CD4-positive, alpha-beta T cell (primary cell): ENCODE results near the gene RASIP1. TPM values are rescaled to one million over a fixed set of nuclear protein-coding genes. Genes with fewer than 3 reads are reported as not detected.
"Not testable (repeated sequence)": the region's sequence is repeated elsewhere in the genome, so short reads cannot be mapped to it uniquely, and the experiment has no call there.

Experiments
- ATAC-seq: fragments of 200-7000 bp; cut with Tn5 transposase; one replicate; pipeline ENCODE4 v1.10.0; 2022; ENCODE audit warnings: mild to moderate bottlenecking; ENCODE audit not compliant: poor library complexity
- CTCF ChIA-PET: fragments of 350-600 bp; sonication (Branson Sonifier 250); formaldehyde crosslinking; loops from one replicate; lab custom pipeline; 2021; ENCODE audit warnings: antibody characterized with exemption, inconsistent platforms; lab: Charles Lee
- POLR2A ChIA-PET: fragments of 350-600 bp; sonication (Branson Sonifier 250); formaldehyde crosslinking; loops from one replicate; lab custom pipeline; 2021; ENCODE audit warnings: antibody characterized with exemption, inconsistent platforms; lab: Charles Lee
- DNase-seq, 14 experiments: peaks; one replicate each; pipeline ENCODE4 v3.0.0-alpha.2; 2013 to 2020; ENCODE audit warnings: mixed read lengths in 2 of 14
- H3K27ac ChIP-seq, 2 donors: one replicate each; pipeline versions ENCODE4 v1.5.1 to v1.7.0; 2013; ENCODE audit warnings: low read length in 2 of 2, low read depth in 1 of 2, mild to moderate bottlenecking in 1 of 2
- H3K27me3 ChIP-seq, 2 experiments: 1 replicate in 1 of 2; 2 replicates in 1 of 2; pipeline versions ENCODE4 v1.6.1 to v1.7.0; 2013; ENCODE audit warnings: low read length in 2 of 2, control low read depth in 1 of 2, mild to moderate bottlenecking in 1 of 2, moderate library complexity in 1 of 2; ENCODE audit not compliant: insufficient read depth in 2 of 2, control insufficient read depth in 1 of 2
- H3K36me3 ChIP-seq: one replicate; pipeline ENCODE4 v1.6.1; 2013; ENCODE audit warnings: low read length, control low read depth; ENCODE audit not compliant: insufficient read depth
- H3K4me1 ChIP-seq: one replicate; pipeline ENCODE4 v1.6.1; 2013; ENCODE audit warnings: low read length, control low read depth; ENCODE audit not compliant: insufficient read depth
- H3K4me3 ChIP-seq: one replicate; pipeline ENCODE4 v1.5.1; 2013; ENCODE audit warnings: mild to moderate bottlenecking, low read length, moderate library complexity
- H3K9me3 ChIP-seq, 2 experiments: 1 replicate in 1 of 2; 2 replicates in 1 of 2; pipeline versions ENCODE4 v1.6.1 to v1.7.0; 2013; ENCODE audit warnings: low read length in 2 of 2, mild to moderate bottlenecking in 2 of 2, control low read depth in 1 of 2, moderate library complexity in 1 of 2; ENCODE audit not compliant: control insufficient read depth in 1 of 2, insufficient read depth in 1 of 2
- H3K27ac Mint-ChIP-seq: one replicate; pipeline ENCODE4 v1.8.0; 2020; ENCODE audit warnings: mixed read lengths
- H3K27me3 Mint-ChIP-seq: one replicate; pipeline ENCODE4 v1.8.0; 2021; ENCODE audit warnings: mixed read lengths
- H3K36me3 Mint-ChIP-seq: one replicate; pipeline ENCODE4 v1.8.0; 2021; ENCODE audit warnings: low read depth, mixed read lengths
- H3K4me1 Mint-ChIP-seq: one replicate; pipeline ENCODE4 v1.8.0; 2021; ENCODE audit warnings: low read depth, mixed read lengths
- H3K4me3 Mint-ChIP-seq: one replicate; pipeline ENCODE4 v1.8.0; 2020; ENCODE audit warnings: mild to moderate bottlenecking, mixed read lengths
- H3K9me3 Mint-ChIP-seq: one replicate; pipeline ENCODE4 v1.8.0; 2020; ENCODE audit warnings: mixed read lengths
- CTCF ChIP-seq: fragments of 200-600 bp; IDR thresholded peaks from one replicate; pipeline ENCODE4 v1.8.0; 2022; ENCODE audit warnings: antibody characterized with exemption, mild to moderate bottlenecking
- intact Hi-C, 2 experiments: fragments of 100-400 bp; cut with DNase I in 1 of 2; cut with micrococcal nuclease in 1 of 2; formaldehyde crosslinking; loops; one replicate each; pipeline versions ENCODE4 v1.15.1 to v1.9.0; 2023 to 2025; cut with DNase I, micrococcal nuclease
- total RNA-seq, 174 experiments: library from RNA in 2 of 174; stranded (reverse) in 2 of 174; gene quantifications; one replicate each; pipeline ENCODE4 v1.2.3 and lab custom pipeline; 2021 to 2026

The RASIP1 gene
- total RNA-seq, 2 experiments from 2014 or later: 0.55 to 0.56 TPM

- H3K27me3 ChIP-seq: peaks cover 12 to 18% of the 10 kb centered on the region in 2 experiments
- H3K4me1 Mint-ChIP-seq: peaks cover 9% of the 10 kb centered on the region
- peak; percentile 69 for ATAC-seq
- no peaks in the 10 kb centered on the region for H3K9me3 ChIP-seq
- peaks cover 16% of the 10 kb centered on the region for H3K27me3 Mint-ChIP-seq
- peak overlapping the region; percentile 3 for H3K4me3 Mint-ChIP-seq
- CTCF ChIA-PET: no interaction called here
- POLR2A ChIA-PET: interaction anchor here (1.2 to 1.3 kb wide), 2 partner anchors 18 to 42 kb away, joined by 3 to 6 read pairs; no protein-coding TSS in a partner anchor
- TF ChIP-seq CTCF: no peak
- peaks cover 10% of the 10 kb centered on the region for H3K4me1 ChIP-seq
- peak overlapping the region; percentile 15 for H3K4me3 ChIP-seq
- no peaks in the 10 kb centered on the region for H3K36me3 ChIP-seq
- intact Hi-C loops: no loop called here
- DNase-seq: peak in 4 of 14 experiments; percentile 8 to 37 (median 26)
- no peak overlapping the region for H3K27ac Mint-ChIP-seq
- no peaks in the 10 kb centered on the region for H3K9me3 Mint-ChIP-seq
- no peak overlapping the region for H3K27ac ChIP-seq
- H3K36me3 Mint-ChIP-seq: peaks cover 5% of the 10 kb centered on the region
These were observed 43.9 kb downstream of the RASIP1 start for GRCh38 chr19:48696353-48697010.

- peaks cover 12 to 18% of the 10 kb centered on the region in 2 experiments for H3K27me3 ChIP-seq
- peak within 1 kb of the TSS; percentile 3 for H3K4me3 Mint-ChIP-seq
- H3K36me3 ChIP-seq: no peaks in the 10 kb centered on the region
- DNase-seq (no peak), ATAC-seq (no peak)
- no peak within 1 kb of the TSS for H3K27ac ChIP-seq
- peaks cover 4% of the 10 kb centered on the region for H3K36me3 Mint-ChIP-seq
- intact Hi-C loops: no loop called here
- H3K4me1 Mint-ChIP-seq: peaks cover 9% of the 10 kb centered on the region
- H3K4me3 ChIP-seq: peak within 1 kb of the TSS; percentile 15
- H3K27ac Mint-ChIP-seq: no peak within 1 kb of the TSS
- peaks cover 16% of the 10 kb centered on the region for H3K27me3 Mint-ChIP-seq
- POLR2A ChIA-PET: interaction anchor here (1.2 to 1.3 kb wide), 2 partner anchors 18 to 43 kb away, joined by 3 to 6 read pairs; no protein-coding TSS in a partner anchor
- H3K9me3 Mint-ChIP-seq: no peaks in the 10 kb centered on the region
- H3K4me1 ChIP-seq: peaks cover 10% of the 10 kb centered on the region
- no peaks in the 10 kb centered on the region for H3K9me3 ChIP-seq
- TF ChIP-seq CTCF: no peak
- CTCF ChIA-PET: no interaction called here
These were observed 44.6 kb downstream of the RASIP1 start, which contains the start of gene FUT2 for GRCh38 chr19:48695743-48696352. Gene FUT2 (plus strand): TSS chr19:48695971. CDS start chr19:48702957, 6,986 bp downstream.

GRCh38 chr19:48693629-48694028, 46.8 kb downstream of the RASIP1 start:
- peaks cover 11% of the 10 kb centered on the region for H3K27me3 Mint-ChIP-seq
- ATAC-seq, H3K4me3 Mint-ChIP-seq, DNase-seq, POLR2A ChIA-PET, H3K9me3 Mint-ChIP-seq, H3K36me3 Mint-ChIP-seq, intact Hi-C loops, H3K4me1 Mint-ChIP-seq, H3K27ac ChIP-seq, H3K36me3 ChIP-seq, H3K4me3 ChIP-seq, H3K9me3 ChIP-seq, H3K27ac Mint-ChIP-seq: not testable (repeated sequence)
- Histone ChIP-seq H3K4me1 (peaks cover 10% of the 10 kb centered on the region), H3K27me3 (peaks cover 10 to 18% of the 10 kb centered on the region in 2 experiments)
- CTCF ChIA-PET: interaction anchor here (0.6 kb wide), 1 partner anchor 191 kb away, joined by 3 read pairs; no protein-coding TSS in a partner anchor
